SK-N-SH (cell line): ENCODE data around the gene SLC17A1. TPM values are rescaled to one million over a fixed set of nuclear protein-coding genes. Genes with fewer than 3 reads are reported as not detected.

Experiments used
- CTCF ChIA-PET: fragments of 300-600, 350-600 bp; formaldehyde crosslinking; extraction: SDS; loops from one replicate; lab custom pipeline; 2021; lab: Yijun Ruan, JAX
- POLR2A ChIA-PET: fragments of 350-600 bp; sonication (Branson Sonifier 250); formaldehyde crosslinking; extraction: SDS; loops from one replicate; lab custom pipeline; 2020; ENCODE audit warnings: antibody characterized with exemption, inconsistent platforms; lab: Yijun Ruan, JAX
- DNase-seq: peaks from one replicate; pipeline ENCODE4 v3.0.0; 2012
- H2AFZ ChIP-seq: fragments of 200-600 bp; sonication (generic); 2 replicates; pipeline ENCODE4 v1.8.1; 2016; ENCODE audit warnings: antibody characterized with exemption, mild to moderate bottlenecking, low read depth
- H3F3A ChIP-seq: fragments of 200-600 bp; sonication (generic); replicated peaks from 2 replicates; pipeline ENCODE3; 2016; ENCODE audit warnings: antibody characterized with exemption, mild to moderate bottlenecking; ENCODE audit not compliant: insufficient read depth
- H3K27ac ChIP-seq, 2 experiments: fragments of 200-500 bp in 1 of 2; fragments of 200-600 bp in 1 of 2; sonication (Bioruptor generic) in 1 of 2; sonication (generic), shearing (Covaris generic) in 1 of 2; 2 replicates each; pipeline versions ENCODE4 v1.5.1 to v1.6.1; 2014 to 2016; ENCODE audit warnings: low read depth in 2 of 2, inconsistent platforms in 1 of 2, low read length in 1 of 2, mild to moderate bottlenecking in 1 of 2, mixed read lengths in 1 of 2
- H3K27me3 ChIP-seq: fragments of 200-600 bp; sonication (generic), shearing (Covaris generic); 2 replicates; pipeline ENCODE4 v1.6.1; 2016; ENCODE audit warnings: mixed run types; ENCODE audit not compliant: insufficient read depth
- H3K36me3 ChIP-seq, 2 experiments: fragments of 200-500 bp in 1 of 2; fragments of 200-600 bp in 1 of 2; sonication (Bioruptor generic) in 1 of 2; sonication (generic) in 1 of 2; replicated peaks in 1 of 2; 2 replicates each; pipeline versions ENCODE3 to v1.5.1; 2014 to 2016; ENCODE audit warnings: low read length in 1 of 2, mild to moderate bottlenecking in 1 of 2; ENCODE audit not compliant: insufficient read depth in 2 of 2, control insufficient read depth in 1 of 2
- H3K4me1 ChIP-seq, 2 experiments: fragments of 200-500 bp in 1 of 2; fragments of 200-600 bp in 1 of 2; sonication (Bioruptor generic) in 1 of 2; sonication (generic), shearing (Covaris generic) in 1 of 2; 2 replicates each; pipeline versions ENCODE4 v1.5.1 to v1.6.1; 2014 to 2016; ENCODE audit warnings: low read depth in 1 of 2, low read length in 1 of 2, mixed run types in 1 of 2; ENCODE audit not compliant: insufficient read depth in 2 of 2, control insufficient read depth in 1 of 2
- H3K4me2 ChIP-seq: fragments of 200-600 bp; sonication (generic), shearing (Covaris generic); 2 replicates; pipeline ENCODE4 v1.6.1; 2017; ENCODE audit warnings: mixed run types
- H3K4me3 ChIP-seq, 2 experiments: fragments of 200-500 bp in 1 of 2; fragments of 200-600 bp in 1 of 2; sonication (Bioruptor generic) in 1 of 2; sonication (generic), shearing (Covaris generic) in 1 of 2; 2 replicates each; pipeline versions ENCODE4 v1.5.1 to v1.8.1; 2014 to 2016; ENCODE audit warnings: low read depth in 2 of 2, inconsistent platforms in 1 of 2, low read length in 1 of 2, mild to moderate bottlenecking in 1 of 2, mixed read lengths in 1 of 2, moderate library complexity in 1 of 2
- H3K79me2 ChIP-seq: fragments of 200-600 bp; sonication (generic); 2 replicates; pipeline ENCODE4 v1.8.1; 2017; ENCODE audit warnings: mild to moderate bottlenecking; ENCODE audit not compliant: insufficient read depth
- H3K9ac ChIP-seq: fragments of 200-600 bp; sonication (generic); 2 replicates; pipeline ENCODE4 v1.6.1; 2017; ENCODE audit warnings: mixed run types
- H3K9me2 ChIP-seq: fragments of 200-600 bp; sonication (generic); 2 replicates; pipeline ENCODE4 v1.6.1; 2017; ENCODE audit warnings: mixed run types
- H3K9me3 ChIP-seq: fragments of 200-600 bp; sonication (generic); 2 replicates; pipeline ENCODE4 v1.6.1; 2017; ENCODE audit warnings: mixed run types, mild to moderate bottlenecking, moderate library complexity
- H4K20me1 ChIP-seq: fragments of 200-600 bp; sonication (generic); 2 replicates; pipeline ENCODE4 v1.6.1; 2017; ENCODE audit warnings: mild to moderate bottlenecking, mixed run types; ENCODE audit not compliant: insufficient read depth
- EP300 ChIP-seq, 2 experiments: IDR thresholded peaks; 2 replicates each; pipeline versions ENCODE4 v1.4.0 to v1.6.1; 2012; ENCODE audit warnings: borderline replicate concordance in 1 of 2, low read depth in 1 of 2, low read length in 1 of 2
- EZH2phosphoT487 ChIP-seq: fragments of 200-600 bp; sonication (generic); IDR thresholded peaks from 2 replicates; pipeline ENCODE4 v1.6.1; 2017; ENCODE audit warnings: low read depth, mixed run types, mild to moderate bottlenecking, antibody characterized with exemption, moderate library complexity, borderline replicate concordance
- FOXM1 ChIP-seq: IDR thresholded peaks from 2 replicates; pipeline ENCODE4 v1.4.0; 2012; ENCODE audit warnings: low read depth, mild to moderate bottlenecking
- JUND ChIP-seq: IDR thresholded peaks from 2 replicates; pipeline ENCODE4 v1.4.0; 2012
- MAX ChIP-seq: IDR thresholded peaks from 2 replicates; pipeline ENCODE4 v1.4.0; 2012; ENCODE audit warnings: low read depth
- NRF1 ChIP-seq: IDR thresholded peaks from 2 replicates; pipeline ENCODE4 v1.6.1; 2012; ENCODE audit warnings: low read depth, mild to moderate bottlenecking, low read length
- REST ChIP-seq: IDR thresholded peaks from 2 replicates; pipeline ENCODE4 v1.6.1; 2012; ENCODE audit warnings: mild to moderate bottlenecking, low read depth, low read length, moderate library complexity
- SMC3 ChIP-seq: IDR thresholded peaks from 2 replicates; pipeline ENCODE4 v1.6.1; 2012; ENCODE audit warnings: low read depth, low read length, improper control_type of control experiment
- USF2 ChIP-seq: fragments of 150-350 bp; IDR thresholded peaks from 2 replicates; pipeline ENCODE4 v1.6.1; 2017; ENCODE audit warnings: antibody characterized with exemption, low read length, low read depth, borderline replicate concordance
- YY1 ChIP-seq: IDR thresholded peaks from 2 replicates; pipeline ENCODE4 v1.4.0; 2012; ENCODE audit warnings: low read depth, mild to moderate bottlenecking
- ZBTB33 ChIP-seq: IDR thresholded peaks from 2 replicates; pipeline ENCODE4 v1.4.0; 2012; ENCODE audit warnings: low read depth, borderline replicate concordance
- WGBS: methylation state at CpG from one replicate; pipeline ENCODE4 v1.1.6; 2017; ENCODE audit warnings: low lambda C conversion rate; 5-methylcytosine and 5-hydroxymethylcytosine counted together
- polyA plus RNA-seq, 3 experiments: library from polyadenylated mRNA; depleted of rRNA; stranded (reverse); fragments of >200 nt; gene quantifications; 2 replicates each; pipeline ENCODE4 v1.2.3, GENCODE V29; 2012
- TF ChIP-seq, protein P1 (sequence below): fragments of 150-350 bp; IDR thresholded peaks from 2 replicates; pipeline ENCODE4 v1.6.1; 2016; ENCODE audit warnings: mild to moderate bottlenecking, low read depth, low read length

The SLC17A1 gene
- polyA plus RNA-seq, 1 of the 3 experiments (the other 2 are of a cell fraction) = not detected

- WGBS = 47% methylated on average over 4 of the region's 4 CpGs
- Histone ChIP-seq H3K79me2 (no peaks in the 10 kb centered on the region), H3K9ac (no peak overlapping the region), H3K9me3 (no peaks in the 10 kb centered on the region), H3K4me3 (no peak overlapping the region), H3K27ac (no peak overlapping the region), H3K4me1 (no peaks in the 10 kb centered on the region), H2AFZ (no peak overlapping the region), H3K27me3 (no peaks in the 10 kb centered on the region), H4K20me1 (no peaks in the 10 kb centered on the region), H3F3A (no peaks in the 10 kb centered on the region), H3K9me2 (no peaks in the 10 kb centered on the region), H3K4me2 (no peak overlapping the region), H3K36me3 (no peaks in the 10 kb centered on the region)
- DNase-seq = no peak
- POLR2A ChIA-PET = no interaction called here
- TF ChIP-seq ZBTB33 (no peak), EP300 (IDR thresholded peaks at IDR 0.05; ENCODE audit: borderline replicate concordance in 1 of 2, low read depth in 1 of 2, low read length in 1 of 2) (no peak), REST (no peak), FOXM1 (no peak), MAX (no peak), JUND (no peak), SMC3 (no peak), USF2 (no peak), EZH2phosphoT487 (no peak), YY1 (no peak), NRF1 (no peak)
- TF ChIP-seq, protein P1, sequence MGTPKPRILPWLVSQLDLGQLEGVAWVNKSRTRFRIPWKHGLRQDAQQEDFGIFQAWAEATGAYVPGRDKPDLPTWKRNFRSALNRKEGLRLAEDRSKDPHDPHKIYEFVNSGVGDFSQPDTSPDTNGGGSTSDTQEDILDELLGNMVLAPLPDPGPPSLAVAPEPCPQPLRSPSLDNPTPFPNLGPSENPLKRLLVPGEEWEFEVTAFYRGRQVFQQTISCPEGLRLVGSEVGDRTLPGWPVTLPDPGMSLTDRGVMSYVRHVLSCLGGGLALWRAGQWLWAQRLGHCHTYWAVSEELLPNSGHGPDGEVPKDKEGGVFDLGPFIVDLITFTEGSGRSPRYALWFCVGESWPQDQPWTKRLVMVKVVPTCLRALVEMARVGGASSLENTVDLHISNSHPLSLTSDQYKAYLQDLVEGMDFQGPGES = no peak
- CTCF ChIA-PET = no interaction called here
These were observed 1.4 kb downstream of the SLC17A1 start for GRCh38 chr6:25830458-25830857.
